ENCODE measurements around the gene HSF2BP.
"Not testable (repeated sequence)": the region's sequence is repeated elsewhere in the genome, so short reads cannot be mapped to it uniquely, and the experiment has no call there.

HSF2BP gene

GRCh38 chr21:43603641-43604504, 55.4 kb downstream of the HSF2BP start:
- Mint-ChIP-seq H3K4me1 (no peaks in the 10 kb centered on the region), H3K4me3 (no peak overlapping the region), H3K27ac (ENCODE audit: low read depth) (no peak overlapping the region), H3K9me3 (no peaks in the 10 kb centered on the region), H3K36me3 (ENCODE audit: insufficient read depth) (no peaks in the 10 kb centered on the region), H3K27me3 (no peaks in the 10 kb centered on the region)
- ATAC-seq (replicated peaks; ENCODE audit: extremely low read depth, poor library complexity, severe bottlenecking) (no peak), DNase-seq (ENCODE audit: low spot score in 2 of 2) (no peak)

- H3K4me3 Mint-ChIP-seq: no peak overlapping the region
- no peaks in the 10 kb centered on the region for H3K9me3 Mint-ChIP-seq
- ATAC-seq (replicated peaks; ENCODE audit: extremely low read depth, poor library complexity, severe bottlenecking) (no peak), DNase-seq (ENCODE audit: low spot score in 2 of 2) (no peak)
- no peaks in the 10 kb centered on the region for H3K27me3 Mint-ChIP-seq
- no peaks in the 10 kb centered on the region for H3K4me1 Mint-ChIP-seq
- H3K36me3 Mint-ChIP-seq (ENCODE audit: insufficient read depth): no peaks in the 10 kb centered on the region
- H3K27ac Mint-ChIP-seq (ENCODE audit: low read depth): no peak overlapping the region
Measured at GRCh38 chr21:43603233-43603626, 56.1 kb downstream of the HSF2BP start.

- Mint-ChIP-seq H3K27me3 (no peaks in the 10 kb centered on the region), H3K4me3 (no peak overlapping the region), H3K4me1 (no peaks in the 10 kb centered on the region), H3K36me3 (ENCODE audit: insufficient read depth) (no peaks in the 10 kb centered on the region), H3K9me3 (no peaks in the 10 kb centered on the region), H3K27ac (ENCODE audit: low read depth) (no peak overlapping the region)
- DNase-seq (ENCODE audit: low spot score in 2 of 2) (no peak), ATAC-seq (replicated peaks; ENCODE audit: extremely low read depth, poor library complexity, severe bottlenecking) (no peak)
Measured at GRCh38 chr21:43602266-43603232, 56.7 kb downstream of the HSF2BP start.

- H3K36me3 Mint-ChIP-seq (ENCODE audit: insufficient read depth): no peaks in the 10 kb centered on the region
- ATAC-seq (replicated peaks; ENCODE audit: extremely low read depth, poor library complexity, severe bottlenecking) (no peak), DNase-seq (ENCODE audit: low spot score in 2 of 2) (no peak)
- no peak overlapping the region for H3K27ac Mint-ChIP-seq (ENCODE audit: low read depth)
- H3K9me3 Mint-ChIP-seq: no peaks in the 10 kb centered on the region
- H3K27me3 Mint-ChIP-seq: no peaks in the 10 kb centered on the region
- H3K4me3 Mint-ChIP-seq: no peak overlapping the region
- no peaks in the 10 kb centered on the region for H3K4me1 Mint-ChIP-seq
Measured at GRCh38 chr21:43600642-43601402, 58.5 kb downstream of the HSF2BP start.

GRCh38 chr21:43599728-43600127, 59.6 kb downstream of the HSF2BP start:
- Mint-ChIP-seq H3K27ac (ENCODE audit: low read depth) (no peak overlapping the region), H3K27me3 (peaks cover 8% of the 10 kb centered on the region), H3K4me1 (no peaks in the 10 kb centered on the region), H3K4me3 (no peak overlapping the region), H3K9me3 (no peaks in the 10 kb centered on the region), H3K36me3 (ENCODE audit: insufficient read depth) (no peaks in the 10 kb centered on the region)
- DNase-seq (ENCODE audit: low spot score in 2 of 2) (no peak), ATAC-seq (replicated peaks; ENCODE audit: extremely low read depth, poor library complexity, severe bottlenecking) (no peak)

- Mint-ChIP-seq H3K27ac (ENCODE audit: low read depth) (no peak overlapping the region), H3K4me3 (no peak overlapping the region), H3K27me3 (peaks cover 19% of the 10 kb centered on the region), H3K4me1 (no peaks in the 10 kb centered on the region), H3K36me3 (ENCODE audit: insufficient read depth) (no peaks in the 10 kb centered on the region), H3K9me3 (no peaks in the 10 kb centered on the region)
- ATAC-seq (replicated peaks; ENCODE audit: extremely low read depth, poor library complexity, severe bottlenecking): no peak
- DNase-seq (ENCODE audit: low spot score in 2 of 2): no peak
Measured at GRCh38 chr21:43598416-43599120, 60.7 kb downstream of the HSF2BP start.

- no peaks in the 10 kb centered on the region for H3K4me1 Mint-ChIP-seq
- H3K9me3 Mint-ChIP-seq: no peaks in the 10 kb centered on the region
- no peak overlapping the region for H3K4me3 Mint-ChIP-seq
- no peak overlapping the region for H3K27ac Mint-ChIP-seq (ENCODE audit: low read depth)
- no peak for DNase-seq (ENCODE audit: low spot score in 2 of 2)
- H3K36me3 Mint-ChIP-seq (ENCODE audit: insufficient read depth): no peaks in the 10 kb centered on the region
- H3K27me3 Mint-ChIP-seq: peaks cover 28% of the 10 kb centered on the region
- no peak for ATAC-seq (replicated peaks; ENCODE audit: extremely low read depth, poor library complexity, severe bottlenecking)
Measured at GRCh38 chr21:43597540-43598250, 61.6 kb downstream of the HSF2BP start.

GRCh38 chr21:43597052-43597451, 62.2 kb downstream of the HSF2BP start:
- no peaks in the 10 kb centered on the region for H3K9me3 Mint-ChIP-seq
- no peaks in the 10 kb centered on the region for H3K36me3 Mint-ChIP-seq (ENCODE audit: insufficient read depth)
- DNase-seq (ENCODE audit: low spot score in 2 of 2) (no peak), ATAC-seq (replicated peaks; ENCODE audit: extremely low read depth, poor library complexity, severe bottlenecking) (no peak)
- H3K27ac Mint-ChIP-seq (ENCODE audit: low read depth): no peak overlapping the region
- peaks cover 34% of the 10 kb centered on the region for H3K27me3 Mint-ChIP-seq
- H3K4me1 Mint-ChIP-seq: no peaks in the 10 kb centered on the region
- no peak overlapping the region for H3K4me3 Mint-ChIP-seq

- DNase-seq (ENCODE audit: low spot score in 2 of 2) (no peak), ATAC-seq (replicated peaks; ENCODE audit: extremely low read depth, poor library complexity, severe bottlenecking) (no peak)
- Mint-ChIP-seq H3K4me1 (no peaks in the 10 kb centered on the region), H3K36me3 (ENCODE audit: insufficient read depth) (no peaks in the 10 kb centered on the region), H3K27me3 (peaks cover 34% of the 10 kb centered on the region), H3K27ac (ENCODE audit: low read depth) (no peak overlapping the region), H3K4me3 (no peak overlapping the region), H3K9me3 (no peaks in the 10 kb centered on the region)
Measured at GRCh38 chr21:43596616-43597015, 62.7 kb downstream of the HSF2BP start.

GRCh38 chr21:43595769-43596168, 63.5 kb downstream of the HSF2BP start:
- not testable (repeated sequence) for ATAC-seq (replicated peaks; ENCODE audit: extremely low read depth, poor library complexity, severe bottlenecking); H3K4me3 Mint-ChIP-seq; DNase-seq (ENCODE audit: low spot score in 2 of 2); H3K36me3 Mint-ChIP-seq (ENCODE audit: insufficient read depth); H3K4me1 Mint-ChIP-seq; H3K9me3 Mint-ChIP-seq; H3K27ac Mint-ChIP-seq (ENCODE audit: low read depth)
- peaks cover 36% of the 10 kb centered on the region for H3K27me3 Mint-ChIP-seq

GRCh38 chr21:43593078-43593477, 66.2 kb downstream of the HSF2BP start:
- H3K27ac Mint-ChIP-seq (ENCODE audit: low read depth): no peak overlapping the region
- no peak overlapping the region for H3K4me3 Mint-ChIP-seq
- peaks cover 56% of the 10 kb centered on the region for H3K27me3 Mint-ChIP-seq
- no peaks in the 10 kb centered on the region for H3K9me3 Mint-ChIP-seq
- ATAC-seq (replicated peaks; ENCODE audit: extremely low read depth, poor library complexity, severe bottlenecking): no peak
- H3K36me3 Mint-ChIP-seq (ENCODE audit: insufficient read depth): no peaks in the 10 kb centered on the region
- H3K4me1 Mint-ChIP-seq: no peaks in the 10 kb centered on the region
- DNase-seq (ENCODE audit: low spot score in 2 of 2): no peak
